ENCODE measurements around the gene MAP2K2.

The MAP2K2 gene

DNA sequence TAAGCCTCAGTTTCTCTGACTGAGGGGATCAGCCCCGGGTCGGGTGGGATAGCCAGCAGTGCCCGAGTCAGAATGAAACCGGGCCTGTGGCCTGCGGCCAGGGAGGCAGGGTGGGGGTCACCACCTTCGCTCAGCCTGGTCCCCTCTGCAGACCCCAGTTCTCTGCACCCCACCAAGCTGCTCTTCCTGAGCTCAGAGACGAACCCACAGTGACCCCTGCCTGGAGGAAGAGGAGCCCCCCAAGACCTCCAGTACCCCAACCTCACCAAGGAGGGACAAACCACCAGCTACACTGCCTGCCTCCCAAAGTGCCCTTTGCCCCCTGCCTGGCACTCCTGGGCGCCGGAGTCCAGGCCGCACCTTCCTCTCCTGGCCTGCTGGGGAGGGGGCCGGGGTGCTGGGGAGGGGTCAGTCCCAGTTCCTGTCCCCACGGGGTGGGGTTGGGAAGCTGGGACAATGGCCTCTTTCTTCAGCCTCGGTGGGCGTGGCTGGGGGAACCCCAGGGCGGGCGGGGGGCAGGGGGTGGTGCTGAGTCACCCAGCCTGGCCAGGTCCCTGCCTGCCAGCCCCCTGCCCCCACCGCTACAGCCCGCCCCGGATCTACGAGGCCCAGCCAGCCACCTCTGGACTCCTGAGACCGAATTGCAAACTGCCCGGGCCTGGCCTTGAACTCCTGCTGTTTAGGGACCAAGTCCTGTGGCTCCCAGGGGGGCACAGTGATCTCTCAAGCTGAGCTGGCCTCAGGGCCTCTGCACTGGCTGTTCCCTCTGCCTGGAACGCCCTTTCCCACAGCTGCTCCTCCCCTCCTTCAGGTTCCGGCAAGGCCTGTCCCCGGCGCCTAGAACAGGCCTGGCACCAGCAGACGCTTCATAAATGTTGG, 71.6 kb downstream of the MAP2K2 start:
- no peak overlapping the region for H2BK12ac ChIP-seq (ENCODE audit: low read length in 2 of 2)
- H4K8ac ChIP-seq (ENCODE audit: low read length): no peak overlapping the region
- peak overlapping the region; percentile 66 for H3K9ac ChIP-seq (ENCODE audit: low read length)
- no peak overlapping the region for H2BK120ac ChIP-seq (ENCODE audit: low read depth, low read length)
- no peak overlapping the region for H2AFZ ChIP-seq (ENCODE audit: low read depth, low read length)
- DNase-seq: no peak
- no peaks in the 10 kb centered on the region for H3K27me3 ChIP-seq (ENCODE audit: control insufficient read depth in 1 of 2, insufficient read depth in 1 of 2, low read length in 2 of 2)
- no peak overlapping the region for H2BK5ac ChIP-seq (ENCODE audit: low read depth, low read length, poor library complexity, severe bottlenecking)
- 83% methylated on average over 27 of the region's 27 CpGs for WGBS
- H3K79me1 ChIP-seq (replicated peaks; ENCODE audit: low read length, poor library complexity, severe bottlenecking): no peaks in the 10 kb centered on the region
- H3K36me3 ChIP-seq (ENCODE audit: control insufficient read depth in 1 of 2, insufficient read depth in 2 of 2, low read depth in 1 of 2, low read length in 2 of 2): peaks cover 56 to 77% of the 10 kb centered on the region in 2 experiments
- H3K23ac ChIP-seq (ENCODE audit: low read length in 2 of 2): no peak overlapping the region
- H3K18ac ChIP-seq (ENCODE audit: low read depth in 1 of 2, low read length in 2 of 2): no peak overlapping the region
- peak overlapping the region in 1 of 2 experiments; percentile 59 for H3K4me3 ChIP-seq (ENCODE audit: insufficient read depth in 1 of 2, low read depth in 1 of 2, low read length in 2 of 2)
- no peak overlapping the region for H2AK5ac ChIP-seq (ENCODE audit: low read length, severe bottlenecking)
- H3K4me2 ChIP-seq (ENCODE audit: low read length, poor library complexity, severe bottlenecking): peak overlapping the region; percentile 4
- H3K14ac ChIP-seq (ENCODE audit: low read length in 2 of 2): peak overlapping the region in 1 of 2 experiments; percentile 61
- H3K4ac ChIP-seq (ENCODE audit: low read depth in 1 of 2, low read length in 2 of 2): no peak overlapping the region
- H3K27ac ChIP-seq (ENCODE audit: low read length, poor library complexity, severe bottlenecking): peak overlapping the region; percentile 66
- no peaks in the 10 kb centered on the region for H3K9me3 ChIP-seq (ENCODE audit: control insufficient read depth, low read length)
- H3K4me1 ChIP-seq (ENCODE audit: control insufficient read depth, insufficient read depth, low read depth, low read length): peaks cover 34% of the 10 kb centered on the region
- no peak overlapping the region for H4K91ac ChIP-seq (ENCODE audit: low read length)
- no peak overlapping the region for H2BK15ac ChIP-seq (ENCODE audit: low read depth, poor library complexity, severe bottlenecking)

DNA sequence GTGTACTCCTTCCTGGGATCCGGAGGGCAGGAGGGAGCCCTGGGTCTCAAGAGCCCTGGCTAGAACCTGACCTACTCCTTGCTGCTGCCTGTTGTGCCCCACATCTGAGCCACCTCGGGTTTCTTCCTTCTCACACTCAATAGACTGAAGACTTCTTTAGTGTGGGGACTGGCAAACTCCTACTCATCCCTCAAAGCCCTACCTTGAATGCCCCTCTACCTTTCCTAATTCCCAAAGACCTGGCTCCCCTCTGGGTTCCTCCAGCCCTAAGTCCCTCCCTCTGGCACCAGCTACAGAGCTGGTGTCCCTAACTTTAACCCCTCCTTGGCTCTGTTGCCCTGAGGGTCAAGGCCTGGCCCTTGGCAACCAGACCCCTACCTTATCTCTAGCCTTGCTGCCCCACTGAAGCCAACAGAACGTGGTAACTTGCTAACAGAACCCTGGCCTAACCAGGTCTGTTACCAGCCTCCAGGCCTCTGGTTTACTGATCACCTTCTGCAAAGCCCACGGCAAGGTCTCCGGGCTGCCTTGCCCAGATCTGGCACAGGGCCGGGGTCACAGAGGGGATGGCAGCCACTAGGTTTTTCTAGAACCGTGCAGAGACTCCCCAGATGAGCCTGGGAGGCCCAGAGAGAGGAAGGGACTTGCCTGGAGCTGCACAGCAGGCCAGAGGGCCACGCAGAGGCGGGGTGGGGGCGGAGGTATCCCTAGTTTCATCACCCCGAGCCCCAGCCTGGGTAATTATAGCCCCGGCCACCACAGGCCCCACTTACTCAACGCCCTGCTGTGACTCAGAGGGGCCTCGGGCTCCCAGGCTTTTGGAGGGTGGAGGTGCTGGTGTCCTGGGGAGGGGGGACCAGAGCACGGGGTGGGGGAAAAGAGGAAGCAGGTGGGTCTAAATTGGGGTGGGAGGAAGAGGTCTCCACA, 72.5 kb downstream of the MAP2K2 start:
- peaks cover 34% of the 10 kb centered on the region for H3K4me1 ChIP-seq (ENCODE audit: control insufficient read depth, insufficient read depth, low read depth, low read length)
- peak overlapping the region; percentile 50 for H3K27ac ChIP-seq (ENCODE audit: low read length, poor library complexity, severe bottlenecking)
- peak overlapping the region; percentile 14 for H3K4me2 ChIP-seq (ENCODE audit: low read length, poor library complexity, severe bottlenecking)
- H2BK12ac ChIP-seq (ENCODE audit: low read length in 2 of 2): no peak overlapping the region
- no peak overlapping the region for H2BK5ac ChIP-seq (ENCODE audit: low read depth, low read length, poor library complexity, severe bottlenecking)
- H3K79me1 ChIP-seq (replicated peaks; ENCODE audit: low read length, poor library complexity, severe bottlenecking): no peaks in the 10 kb centered on the region
- peak overlapping the region; percentile 7 for H2AK5ac ChIP-seq (ENCODE audit: low read length, severe bottlenecking)
- H4K8ac ChIP-seq (ENCODE audit: low read length): no peak overlapping the region
- no peak overlapping the region for H2BK120ac ChIP-seq (ENCODE audit: low read depth, low read length)
- no peak overlapping the region for H2BK15ac ChIP-seq (ENCODE audit: low read depth, poor library complexity, severe bottlenecking)
- peak; percentile 76 for DNase-seq
- no peak overlapping the region for H3K4ac ChIP-seq (ENCODE audit: low read depth in 1 of 2, low read length in 2 of 2)
- H4K91ac ChIP-seq (ENCODE audit: low read length): no peak overlapping the region
- H2AFZ ChIP-seq (ENCODE audit: low read depth, low read length): no peak overlapping the region
- peak overlapping the region in 1 of 2 experiments; percentile 41 for H3K4me3 ChIP-seq (ENCODE audit: insufficient read depth in 1 of 2, low read depth in 1 of 2, low read length in 2 of 2)
- H3K9me3 ChIP-seq (ENCODE audit: control insufficient read depth, low read length): no peaks in the 10 kb centered on the region
- no peaks in the 10 kb centered on the region for H3K27me3 ChIP-seq (ENCODE audit: control insufficient read depth in 1 of 2, insufficient read depth in 1 of 2, low read length in 2 of 2)
- H3K14ac ChIP-seq (ENCODE audit: low read length in 2 of 2): no peak overlapping the region
- peaks cover 57 to 81% of the 10 kb centered on the region in 2 experiments for H3K36me3 ChIP-seq (ENCODE audit: control insufficient read depth in 1 of 2, insufficient read depth in 2 of 2, low read depth in 1 of 2, low read length in 2 of 2)
- H3K23ac ChIP-seq (ENCODE audit: low read length in 2 of 2): no peak overlapping the region
- WGBS: 78% methylated on average over 10 of the region's 15 CpGs
- H3K9ac ChIP-seq (ENCODE audit: low read length): peak overlapping the region; percentile 67
- no peak overlapping the region for H3K18ac ChIP-seq (ENCODE audit: low read depth in 1 of 2, low read length in 2 of 2)

DNA sequence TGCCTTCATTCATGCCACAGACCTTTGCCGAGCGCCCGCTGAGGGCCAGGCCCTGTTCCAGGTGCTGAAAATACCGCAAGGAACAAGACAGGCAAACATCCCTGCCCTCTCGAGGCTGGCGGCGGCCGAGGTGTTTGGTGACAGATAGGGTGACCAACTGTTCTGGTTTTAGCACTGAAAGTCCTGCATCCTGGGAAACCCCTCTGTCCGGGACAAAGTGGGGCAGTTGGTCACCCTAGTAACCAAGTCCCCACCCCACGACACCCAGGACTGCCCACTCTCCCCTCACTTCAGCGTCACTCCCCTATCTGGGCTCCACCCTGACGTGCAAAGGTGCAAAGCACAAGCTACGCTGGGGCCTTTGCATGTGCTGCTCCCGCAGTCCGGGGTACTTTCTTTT, 74.5 kb downstream of the MAP2K2 start:
- no peak overlapping the region for H3K4me3 ChIP-seq (ENCODE audit: insufficient read depth in 1 of 2, low read depth in 1 of 2, low read length in 2 of 2)
- peak overlapping the region; percentile 8 for H3K9ac ChIP-seq (ENCODE audit: low read length)
- peaks cover 52 to 78% of the 10 kb centered on the region in 2 experiments for H3K36me3 ChIP-seq (ENCODE audit: control insufficient read depth in 1 of 2, insufficient read depth in 2 of 2, low read depth in 1 of 2, low read length in 2 of 2)
- DNase-seq: no peak
- no peak overlapping the region for H2BK15ac ChIP-seq (ENCODE audit: low read depth, poor library complexity, severe bottlenecking)
- no peak overlapping the region for H4K91ac ChIP-seq (ENCODE audit: low read length)
- peaks cover 33% of the 10 kb centered on the region for H3K4me1 ChIP-seq (ENCODE audit: control insufficient read depth, insufficient read depth, low read depth, low read length)
- no peak overlapping the region for H2AFZ ChIP-seq (ENCODE audit: low read depth, low read length)
- 91% methylated on average over 15 of the region's 15 CpGs for whole genome bisulfite sequencing
- no peak overlapping the region for H3K18ac ChIP-seq (ENCODE audit: low read depth in 1 of 2, low read length in 2 of 2)
- H3K79me1 ChIP-seq (replicated peaks; ENCODE audit: low read length, poor library complexity, severe bottlenecking): peaks cover 4% of the 10 kb centered on the region
- H2BK12ac ChIP-seq (ENCODE audit: low read length in 2 of 2): no peak overlapping the region
- H2BK120ac ChIP-seq (ENCODE audit: low read depth, low read length): no peak overlapping the region
- H3K9me3 ChIP-seq (ENCODE audit: control insufficient read depth, low read length): no peaks in the 10 kb centered on the region
- H3K27me3 ChIP-seq (ENCODE audit: control insufficient read depth in 1 of 2, insufficient read depth in 1 of 2, low read length in 2 of 2): no peaks in the 10 kb centered on the region
- no peak overlapping the region for H3K23ac ChIP-seq (ENCODE audit: low read length in 2 of 2)
- H2BK5ac ChIP-seq (ENCODE audit: low read depth, low read length, poor library complexity, severe bottlenecking): peak overlapping the region; percentile 3
- no peak overlapping the region for H3K14ac ChIP-seq (ENCODE audit: low read length in 2 of 2)
- no peak overlapping the region for H4K8ac ChIP-seq (ENCODE audit: low read length)
- no peak overlapping the region for H2AK5ac ChIP-seq (ENCODE audit: low read length, severe bottlenecking)
- H3K4ac ChIP-seq (ENCODE audit: low read depth in 1 of 2, low read length in 2 of 2): no peak overlapping the region
- no peak overlapping the region for H3K4me2 ChIP-seq (ENCODE audit: low read length, poor library complexity, severe bottlenecking)
- H3K27ac ChIP-seq (ENCODE audit: low read length, poor library complexity, severe bottlenecking): no peak overlapping the region
